ENCODE measurements around the gene ARPC5.
"Not testable (repeated sequence)": the region's sequence is repeated elsewhere in the genome, so short reads cannot be mapped to it uniquely, and the experiment has no call there.

The ARPC5 gene

GRCh38 chr1:183635606-183636333 lies at the start of gene ARPC5:
Gene ARPC5 (minus strand): TSS chr1:183635783. CDS start chr1:183635659, 124 bp downstream.
- DNase-seq, result peak; percentile 95

- DNase-seq, result peak; percentile 66
These were observed 49.6 kb upstream of the ARPC5 start for GRCh38 chr1:183685112-183685713.

- not testable (repeated sequence) for DNase-seq
These were observed 43.8 kb upstream of the ARPC5 start for GRCh38 chr1:183679363-183679762.

GRCh38 chr1:183678819-183679218 lies 43.2 kb upstream of the ARPC5 start:
- no peak for DNase-seq

- no peak for DNase-seq
These were observed 41.1 kb upstream of the ARPC5 start for GRCh38 chr1:183676586-183677189.

GRCh38 chr1:183675883-183676585 lies 40.5 kb upstream of the ARPC5 start:
- no peak for DNase-seq

- no peak for DNase-seq
These were observed 39.8 kb upstream of the ARPC5 start for GRCh38 chr1:183675381-183675780.

- DNase-seq, result no peak
These were observed 39.3 kb upstream of the ARPC5 start for GRCh38 chr1:183674886-183675285.

GRCh38 chr1:183674339-183674738 lies 38.8 kb upstream of the ARPC5 start:
- DNase-seq, result no peak

- DNase-seq, result no peak
These were observed 38.2 kb upstream of the ARPC5 start for GRCh38 chr1:183673605-183674323.

GRCh38 chr1:183670169-183670568 lies 34.6 kb upstream of the ARPC5 start:
- DNase-seq, result no peak

GRCh38 chr1:183656355-183656754 lies 20.8 kb upstream of the ARPC5 start:
- no peak for DNase-seq

- DNase-seq, result peak; percentile 75
These were observed 20.0 kb upstream of the ARPC5 start for GRCh38 chr1:183655562-183656075.

- DNase-seq, result no peak
These were observed 19.1 kb upstream of the ARPC5 start for GRCh38 chr1:183654706-183655105.

GRCh38 chr1:183653876-183654451 lies 18.4 kb upstream of the ARPC5 start:
- no peak for DNase-seq

- no peak for DNase-seq
These were observed 17.8 kb upstream of the ARPC5 start for GRCh38 chr1:183653462-183653794.

GRCh38 chr1:183652547-183653461 lies 17.2 kb upstream of the ARPC5 start, which contains the start of gene APOBEC4:
Gene APOBEC4 (minus strand): TSS chr1:183653316. CDS start chr1:183648781, 4,535 bp downstream.
- no peak for DNase-seq

GRCh38 chr1:183652107-183652506 lies 16.5 kb upstream of the ARPC5 start:
- DNase-seq, result no peak

- DNase-seq, result no peak
These were observed 16.0 kb upstream of the ARPC5 start for GRCh38 chr1:183651612-183652011.

GRCh38 chr1:183648042-183648441 lies 12.5 kb upstream of the ARPC5 start:
- DNase-seq, result no peak

GRCh38 chr1:183646776-183647175 lies 11.2 kb upstream of the ARPC5 start:
- no peak for DNase-seq

Data from hematopoietic multipotent progenitor cell treated with erythropoietin and hydrocortisone succinate and interleukin-3 and kit ligand, for 8 days (in vitro differentiated cells).